OCI-LY3 (cell line): ENCODE measurements around the gene DYNLRB1.
"Not testable (repeated sequence)": the region's sequence is repeated elsewhere in the genome, so short reads cannot be mapped to it uniquely, and the experiment has no call there.

Experiments used
- H2AFZ ChIP-seq: fragments of 200-600, 300-600 bp; shearing (Covaris generic); 2 replicates; pipeline ENCODE4 v1.6.0; 2014; ENCODE audit warnings: antibody characterized with exemption, low read depth, low read length
- H3K27ac ChIP-seq: fragments of 200-600, 300-600 bp; sonication (generic); 2 replicates; pipeline ENCODE4 v1.5.1; 2014; ENCODE audit warnings: mild to moderate bottlenecking, low read length, moderate library complexity, mixed read lengths
- H3K27me3 ChIP-seq: fragments of 200-600, 300-600 bp; sonication (generic); 2 replicates; pipeline ENCODE4 v1.6.1; 2014; ENCODE audit warnings: low read depth, low read length, mixed read lengths
- H3K36me3 ChIP-seq: fragments of 200-600, 300-600 bp; sonication (generic); replicated peaks from 2 replicates; pipeline ENCODE3; 2014; ENCODE audit warnings: low read depth, low read length, mixed read lengths
- H3K4me1 ChIP-seq: fragments of 300-600, 200-600 bp; sonication (generic); 2 replicates; pipeline ENCODE4 v1.6.1; 2014; ENCODE audit warnings: low read length, mixed read lengths
- H3K4me2 ChIP-seq: fragments of 200-600, 300-600 bp; sonication (generic); 2 replicates; pipeline ENCODE4 v1.6.1; 2014; ENCODE audit warnings: low read length, mixed read lengths
- H3K4me3 ChIP-seq: fragments of 300-600, 200-600 bp; sonication (generic); 2 replicates; pipeline ENCODE4 v1.5.1; 2014; ENCODE audit warnings: antibody characterized with exemption, mild to moderate bottlenecking, low read length, moderate library complexity
- H3K79me2 ChIP-seq: fragments of 300-600, 200-600 bp; shearing (Covaris generic); 2 replicates; pipeline ENCODE4 v1.6.1; 2014; ENCODE audit warnings: mild to moderate bottlenecking, low read length, mixed read lengths
- H3K9ac ChIP-seq: fragments of 300-600, 200-600 bp; shearing (Covaris generic); 2 replicates; pipeline ENCODE4 v1.6.0; 2014; ENCODE audit warnings: mild to moderate bottlenecking, low read length, moderate library complexity
- H3K9me3 ChIP-seq: fragments of 200-600, 300-600 bp; shearing (Covaris generic); 2 replicates; pipeline ENCODE4 v1.6.1; 2014; ENCODE audit warnings: low read length, mixed read lengths; ENCODE audit not compliant: insufficient read depth
- H4K20me1 ChIP-seq: fragments of 200-600, 300-600 bp; sonication (generic); 2 replicates; pipeline ENCODE4 v1.6.1; 2016; ENCODE audit warnings: low read length, mixed read lengths; ENCODE audit not compliant: insufficient read depth
- EZH2phosphoT487 ChIP-seq: fragments of 200-600 bp; shearing (Covaris generic); IDR thresholded peaks from 2 replicates; pipeline ENCODE4 v1.6.1; 2018; ENCODE audit warnings: antibody characterized with exemption, mixed run types, low read depth
- TF ChIP-seq, protein P1 (sequence below): fragments of 200-600, 300-600 bp; sonication (generic); IDR thresholded peaks from 2 replicates; pipeline ENCODE4 v1.5.1; 2014; ENCODE audit warnings: antibody characterized with exemption, low read length, low read depth

The DYNLRB1 gene

DNA sequence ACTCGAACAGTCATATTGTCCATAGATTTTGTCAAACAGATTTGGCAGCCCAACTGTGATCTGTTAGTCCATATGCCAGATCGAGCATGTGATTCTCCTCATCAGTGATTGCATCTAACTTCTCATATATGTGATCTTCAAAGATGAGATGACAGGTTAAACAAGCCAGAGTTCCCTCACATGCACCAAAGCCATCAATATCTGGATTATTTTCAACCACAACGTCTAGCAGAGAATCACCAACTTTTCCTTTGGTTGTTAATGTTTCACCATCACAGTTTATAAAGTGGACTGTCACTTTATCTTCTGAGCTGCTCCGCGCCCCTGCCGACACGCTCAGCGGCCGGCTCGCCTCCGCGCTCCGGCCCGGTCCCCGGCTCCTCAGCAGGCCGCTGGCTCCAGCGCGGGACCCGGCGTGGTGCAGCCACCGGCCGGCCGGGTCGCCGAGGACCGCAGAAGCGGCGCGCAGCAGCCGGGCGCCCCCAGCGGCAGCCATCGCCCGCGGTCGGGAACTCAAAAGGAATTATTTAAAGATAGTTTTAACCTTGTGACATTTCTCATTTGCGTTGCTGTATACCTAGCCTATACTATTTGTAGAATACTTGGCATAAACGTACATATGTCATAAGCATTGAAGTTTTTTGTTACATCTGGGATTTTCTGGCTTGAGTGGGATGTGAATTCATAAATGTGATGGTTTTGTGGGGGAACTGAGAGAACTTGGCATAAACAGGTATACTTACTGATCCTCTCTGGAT, 40.1 kb upstream of the DYNLRB1 start:
- Histone ChIP-seq H3K4me1 (peaks cover 5% of the 10 kb centered on the region), H2AFZ (no peak overlapping the region), H3K79me2 (no peaks in the 10 kb centered on the region), H3K27me3 (no peaks in the 10 kb centered on the region), H3K9me3 (no peaks in the 10 kb centered on the region), H3K9ac (no peak overlapping the region), H3K27ac (no peak overlapping the region), H3K36me3 (peaks cover 23% of the 10 kb centered on the region), H3K4me3 (no peak overlapping the region), H4K20me1 (no peaks in the 10 kb centered on the region), H3K4me2 (no peak overlapping the region)
- TF ChIP-seq, protein P1, sequence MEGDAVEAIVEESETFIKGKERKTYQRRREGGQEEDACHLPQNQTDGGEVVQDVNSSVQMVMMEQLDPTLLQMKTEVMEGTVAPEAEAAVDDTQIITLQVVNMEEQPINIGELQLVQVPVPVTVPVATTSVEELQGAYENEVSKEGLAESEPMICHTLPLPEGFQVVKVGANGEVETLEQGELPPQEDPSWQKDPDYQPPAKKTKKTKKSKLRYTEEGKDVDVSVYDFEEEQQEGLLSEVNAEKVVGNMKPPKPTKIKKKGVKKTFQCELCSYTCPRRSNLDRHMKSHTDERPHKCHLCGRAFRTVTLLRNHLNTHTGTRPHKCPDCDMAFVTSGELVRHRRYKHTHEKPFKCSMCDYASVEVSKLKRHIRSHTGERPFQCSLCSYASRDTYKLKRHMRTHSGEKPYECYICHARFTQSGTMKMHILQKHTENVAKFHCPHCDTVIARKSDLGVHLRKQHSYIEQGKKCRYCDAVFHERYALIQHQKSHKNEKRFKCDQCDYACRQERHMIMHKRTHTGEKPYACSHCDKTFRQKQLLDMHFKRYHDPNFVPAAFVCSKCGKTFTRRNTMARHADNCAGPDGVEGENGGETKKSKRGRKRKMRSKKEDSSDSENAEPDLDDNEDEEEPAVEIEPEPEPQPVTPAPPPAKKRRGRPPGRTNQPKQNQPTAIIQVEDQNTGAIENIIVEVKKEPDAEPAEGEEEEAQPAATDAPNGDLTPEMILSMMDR: no peak
- no peak for TF ChIP-seq EZH2phosphoT487

DNA sequence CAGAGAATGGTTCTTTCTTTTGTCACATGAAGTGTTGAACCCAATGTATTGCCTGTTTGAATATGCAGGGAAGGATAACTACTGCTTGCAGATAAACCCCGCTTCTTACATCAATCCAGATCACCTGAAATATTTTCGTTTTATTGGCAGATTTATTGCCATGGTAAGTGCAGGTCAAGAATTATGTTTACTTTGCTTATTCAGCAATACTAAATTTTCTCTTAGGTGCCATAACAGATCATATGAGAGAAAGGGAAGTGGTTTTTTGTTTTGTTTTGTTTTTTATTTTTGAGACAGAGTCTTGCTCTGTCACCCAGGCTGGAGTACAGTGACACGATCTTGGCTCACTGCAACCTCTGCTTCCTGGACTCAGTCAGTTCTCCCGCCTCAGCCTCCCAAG, 36.6 kb upstream of the DYNLRB1 start:
- Histone ChIP-seq H3K4me2 (no peak overlapping the region), H3K9ac (no peak overlapping the region), H3K9me3 (no peaks in the 10 kb centered on the region), H3K4me3 (no peak overlapping the region), H2AFZ (no peak overlapping the region), H3K79me2 (no peaks in the 10 kb centered on the region), H3K36me3 (peaks cover 30% of the 10 kb centered on the region), H3K27ac (no peak overlapping the region), H3K4me1 (peaks cover 5% of the 10 kb centered on the region), H3K27me3 (no peaks in the 10 kb centered on the region), H4K20me1 (no peaks in the 10 kb centered on the region)
- TF ChIP-seq, protein P1: no peak
- TF ChIP-seq EZH2phosphoT487: no peak

DNA sequence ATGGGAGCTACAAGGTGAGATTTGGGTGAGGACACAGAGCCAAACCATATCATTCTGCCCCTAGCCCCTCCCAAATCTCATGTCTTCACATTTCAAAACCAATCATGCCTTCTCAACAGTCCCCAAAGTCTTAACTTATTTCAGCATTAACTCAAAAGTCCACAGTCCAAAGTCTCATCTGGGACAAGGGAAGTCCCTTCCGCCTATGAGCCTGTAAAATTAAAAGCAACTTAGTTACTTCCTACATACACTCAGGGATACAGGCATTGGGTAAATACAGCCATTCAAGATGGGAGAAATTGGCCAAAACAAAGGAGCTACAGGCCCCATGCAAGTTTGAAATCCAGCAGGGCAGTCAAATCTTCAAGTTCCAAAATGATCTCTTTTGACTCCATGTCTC, 34.1 kb upstream of the DYNLRB1 start:
- H3K36me3 ChIP-seq: peaks cover 23% of the 10 kb centered on the region
- not testable (repeated sequence) for H3K4me1 ChIP-seq, H3K9me3 ChIP-seq, H3K27ac ChIP-seq, H3K4me2 ChIP-seq, H3K4me3 ChIP-seq, H3K9ac ChIP-seq, H4K20me1 ChIP-seq, H3K79me2 ChIP-seq, H3K27me3 ChIP-seq, H2AFZ ChIP-seq

DNA sequence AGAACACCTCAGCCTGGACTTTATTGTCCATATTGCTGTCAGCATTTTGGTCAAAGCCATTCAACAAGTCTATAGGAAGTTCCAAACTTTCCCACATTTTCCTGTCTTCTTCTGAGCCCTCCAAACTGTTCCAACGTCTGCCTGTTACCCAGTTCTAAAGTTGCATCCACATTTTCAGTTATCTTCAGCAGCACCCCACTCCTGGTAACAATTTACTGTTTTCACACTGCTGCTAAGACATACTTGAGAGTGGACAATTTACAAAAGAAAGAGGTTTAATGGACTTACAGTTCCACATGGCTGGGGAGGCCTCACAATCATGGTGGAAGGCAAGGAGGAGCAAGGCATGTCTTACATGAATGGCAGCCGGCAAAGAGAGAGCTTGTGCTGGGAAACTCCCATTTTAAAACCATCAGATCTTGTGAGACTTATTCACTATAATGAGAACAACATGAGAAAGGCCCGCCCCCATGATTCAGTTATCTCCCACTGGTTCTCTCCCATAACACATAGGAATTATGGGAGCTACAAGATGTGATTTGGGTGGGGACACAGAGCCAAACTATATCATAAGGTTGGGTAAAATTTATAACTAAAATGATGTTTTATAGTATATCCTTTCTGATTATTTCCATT, 32.5 kb upstream of the DYNLRB1 start:
- H3K36me3 ChIP-seq: peaks cover 32% of the 10 kb centered on the region
- not testable (repeated sequence) for H3K4me1 ChIP-seq

DNA sequence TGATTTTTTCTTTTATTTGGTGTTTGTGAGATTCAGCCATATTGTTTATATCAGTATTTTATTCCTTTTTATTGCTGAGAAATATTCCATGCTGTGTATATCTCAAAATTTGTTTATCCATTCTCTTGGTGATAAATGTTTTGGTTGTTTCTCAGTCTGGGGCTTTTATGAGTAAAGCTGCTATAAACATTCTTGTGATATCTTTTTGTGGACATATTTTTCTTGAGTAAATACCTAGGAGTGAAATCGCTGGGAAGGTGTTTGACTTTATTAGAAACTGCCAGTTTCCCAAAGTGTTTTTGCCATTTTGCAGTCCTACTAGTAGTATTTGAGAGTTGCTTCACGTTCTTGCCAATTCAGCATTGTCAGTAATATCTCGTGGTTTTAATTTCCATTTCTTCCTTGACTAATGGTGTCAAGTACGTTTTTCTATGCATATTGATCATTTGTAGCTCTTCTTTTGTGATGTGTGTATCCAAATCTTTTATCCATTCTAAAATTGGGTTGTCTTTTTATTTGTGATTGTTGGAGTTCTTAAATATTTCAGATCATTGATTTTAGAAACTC, 31.1 kb upstream of the DYNLRB1 start:
- no peaks in the 10 kb centered on the region for H3K9me3 ChIP-seq
- H3K27me3 ChIP-seq: no peaks in the 10 kb centered on the region
- no peak for TF ChIP-seq EZH2phosphoT487
- TF ChIP-seq, protein P1: no peak
- no peaks in the 10 kb centered on the region for H4K20me1 ChIP-seq
- H3K4me1 ChIP-seq: no peaks in the 10 kb centered on the region
- peaks cover 37% of the 10 kb centered on the region for H3K36me3 ChIP-seq
- H3K9ac ChIP-seq: no peak overlapping the region
- no peak overlapping the region for H3K27ac ChIP-seq
- H2AFZ ChIP-seq: no peak overlapping the region
- H3K79me2 ChIP-seq: no peaks in the 10 kb centered on the region
- no peak overlapping the region for H3K4me3 ChIP-seq
- no peak overlapping the region for H3K4me2 ChIP-seq

More for the DNA sequence above, 32.5 kb upstream of the DYNLRB1 start:
- not testable (repeated sequence) for H3K9ac ChIP-seq, H3K4me2 ChIP-seq, H3K9me3 ChIP-seq, H3K79me2 ChIP-seq, H2AFZ ChIP-seq, H3K27me3 ChIP-seq, H4K20me1 ChIP-seq, H3K4me3 ChIP-seq, H3K27ac ChIP-seq
